Measurements from ENCODE around the gene RFXANK.

The RFXANK gene

DNA sequence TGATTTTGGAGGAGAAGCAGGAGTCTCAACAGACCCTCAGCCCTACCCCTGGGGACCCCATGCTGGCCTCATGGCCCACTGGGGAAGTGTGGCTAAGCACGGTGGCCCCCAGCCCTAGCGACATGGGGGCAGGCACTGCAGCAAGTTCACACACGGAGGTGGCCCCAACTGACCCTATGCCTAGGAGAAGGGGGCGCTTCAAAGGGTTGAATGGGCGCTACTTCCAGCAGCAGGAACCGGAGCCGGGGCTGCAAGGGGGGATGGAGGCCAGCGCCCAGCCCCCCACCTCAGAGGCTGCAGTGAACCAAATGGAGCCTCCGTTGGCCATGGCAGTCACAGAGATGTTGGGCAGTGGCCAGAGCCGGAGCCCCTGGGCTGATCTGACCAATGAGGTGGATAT, 34.6 kb downstream of the RFXANK start:
- H3K9me3 ChIP-seq (ENCODE audit: control insufficient read depth in 2 of 2, low read length in 2 of 2): no peaks in the 10 kb centered on the region
- no peaks in the 10 kb centered on the region for H3K36me3 ChIP-seq (ENCODE audit: control insufficient read depth in 2 of 2, insufficient read depth in 2 of 2, low read length in 2 of 2)
- no peak overlapping the region for H3K27ac ChIP-seq (ENCODE audit: low read depth in 2 of 2, low read length in 2 of 2)
- H3K4me1 ChIP-seq (ENCODE audit: control insufficient read depth in 2 of 2, insufficient read depth in 2 of 2, low read length in 2 of 2): peaks cover 0 to 4% of the 10 kb centered on the region in 2 donors
- H3K9ac ChIP-seq (ENCODE audit: low read depth in 1 of 2, low read length in 2 of 2): no peak overlapping the region
- no peak overlapping the region for H3K4me3 ChIP-seq (ENCODE audit: low read length in 2 of 2)
- peaks cover 6 to 14% of the 10 kb centered on the region in 2 donors for H3K27me3 ChIP-seq (ENCODE audit: control insufficient read depth in 2 of 2, insufficient read depth in 2 of 2, low read length in 2 of 2)

DNA sequence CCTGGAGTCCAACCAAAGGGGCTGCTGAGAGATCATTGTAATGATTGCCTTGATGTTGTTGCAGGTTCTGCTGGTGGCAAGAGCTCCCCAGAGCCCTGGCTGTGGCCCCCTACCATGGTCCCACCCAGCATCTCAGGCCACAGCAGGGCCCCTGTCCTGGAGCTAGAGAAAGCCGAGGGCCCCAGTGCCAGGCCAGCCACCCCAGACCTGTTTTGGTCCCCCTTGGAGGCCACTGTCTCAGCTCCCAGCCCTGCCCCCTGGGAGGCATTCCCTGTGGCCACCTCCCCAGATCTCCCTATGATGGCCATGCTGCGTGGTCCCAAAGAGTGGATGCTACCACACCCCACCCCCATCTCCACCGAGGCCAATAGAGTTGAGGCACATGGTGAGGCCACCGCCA, 35.2 kb downstream of the RFXANK start:
- Histone ChIP-seq H3K27me3 (ENCODE audit: control insufficient read depth in 2 of 2, insufficient read depth in 2 of 2, low read length in 2 of 2) (peaks cover 6 to 14% of the 10 kb centered on the region in 2 donors), H3K36me3 (ENCODE audit: control insufficient read depth in 2 of 2, insufficient read depth in 2 of 2, low read length in 2 of 2) (no peaks in the 10 kb centered on the region), H3K9me3 (ENCODE audit: control insufficient read depth in 2 of 2, low read length in 2 of 2) (no peaks in the 10 kb centered on the region), H3K9ac (ENCODE audit: low read depth in 1 of 2, low read length in 2 of 2) (no peak overlapping the region), H3K27ac (ENCODE audit: low read depth in 2 of 2, low read length in 2 of 2) (no peak overlapping the region), H3K4me3 (ENCODE audit: low read length in 2 of 2) (no peak overlapping the region), H3K4me1 (ENCODE audit: control insufficient read depth in 2 of 2, insufficient read depth in 2 of 2, low read length in 2 of 2) (peaks cover 0 to 4% of the 10 kb centered on the region in 2 donors)

DNA sequence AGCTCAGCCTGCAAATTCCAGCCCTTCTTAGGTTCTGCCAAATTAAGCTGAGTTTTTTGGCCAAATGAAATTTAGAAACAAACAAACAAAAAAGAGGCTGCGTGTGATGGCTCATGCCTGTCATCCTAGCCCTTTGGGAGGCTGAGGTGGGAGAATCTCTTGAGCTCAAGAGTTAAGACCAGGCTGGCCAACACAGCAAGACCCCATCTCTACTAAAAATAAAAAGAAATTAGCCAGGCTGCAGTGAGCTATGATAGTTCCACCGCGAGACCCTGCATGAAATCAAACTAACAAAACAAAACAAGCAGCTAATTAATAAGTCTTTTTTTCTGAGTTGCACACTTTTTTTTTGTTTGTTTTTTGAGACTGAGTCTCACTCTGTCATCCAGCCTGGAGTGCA, 37.6 kb downstream of the RFXANK start:
- H3K27me3 ChIP-seq (ENCODE audit: control insufficient read depth in 2 of 2, insufficient read depth in 2 of 2, low read length in 2 of 2): peaks cover 0 to 8% of the 10 kb centered on the region in 2 donors
- H3K36me3 ChIP-seq (ENCODE audit: control insufficient read depth in 2 of 2, insufficient read depth in 2 of 2, low read length in 2 of 2): no peaks in the 10 kb centered on the region
- peaks cover 5 to 8% of the 10 kb centered on the region in 2 donors for H3K9me3 ChIP-seq (ENCODE audit: control insufficient read depth in 2 of 2, low read length in 2 of 2)
- H3K27ac ChIP-seq (ENCODE audit: low read depth in 2 of 2, low read length in 2 of 2): no peak overlapping the region
- no peak overlapping the region for H3K9ac ChIP-seq (ENCODE audit: low read depth in 1 of 2, low read length in 2 of 2)
- no peak overlapping the region for H3K4me3 ChIP-seq (ENCODE audit: low read length in 2 of 2)
- H3K4me1 ChIP-seq (ENCODE audit: control insufficient read depth in 2 of 2, insufficient read depth in 2 of 2, low read length in 2 of 2): peaks cover 0 to 4% of the 10 kb centered on the region in 2 donors

DNA sequence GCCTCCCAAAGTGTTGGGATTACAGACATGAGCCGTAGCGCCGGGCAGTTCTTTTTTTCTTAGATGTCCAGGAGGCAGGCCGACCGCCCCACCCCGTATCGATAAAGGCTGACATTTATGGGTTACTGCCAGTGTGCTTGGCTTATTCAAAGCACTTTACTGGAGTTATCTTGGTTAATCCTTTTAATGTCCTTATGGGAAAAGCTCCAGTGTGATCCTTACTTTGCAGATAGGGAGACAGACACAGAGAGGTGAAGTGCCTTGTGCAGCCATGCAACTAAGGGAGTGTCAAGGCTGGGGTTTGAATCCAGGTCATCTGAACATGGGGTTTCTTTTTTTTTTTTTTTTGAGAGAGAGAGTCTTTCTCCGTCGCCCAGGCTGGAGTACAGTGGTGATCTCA, 38.9 kb downstream of the RFXANK start:
- H3K4me1 ChIP-seq (ENCODE audit: control insufficient read depth in 2 of 2, insufficient read depth in 2 of 2, low read length in 2 of 2): no peaks in the 10 kb centered on the region
- no peaks in the 10 kb centered on the region for H3K36me3 ChIP-seq (ENCODE audit: control insufficient read depth in 2 of 2, insufficient read depth in 2 of 2, low read length in 2 of 2)
- H3K27me3 ChIP-seq (ENCODE audit: control insufficient read depth in 2 of 2, insufficient read depth in 2 of 2, low read length in 2 of 2): peaks cover 0 to 3% of the 10 kb centered on the region in 2 donors
- H3K27ac ChIP-seq (ENCODE audit: low read depth in 2 of 2, low read length in 2 of 2): no peak overlapping the region
- peaks cover 6 to 10% of the 10 kb centered on the region in 2 donors for H3K9me3 ChIP-seq (ENCODE audit: control insufficient read depth in 2 of 2, low read length in 2 of 2)
- no peak overlapping the region for H3K4me3 ChIP-seq (ENCODE audit: low read length in 2 of 2)
- H3K9ac ChIP-seq (ENCODE audit: low read depth in 1 of 2, low read length in 2 of 2): no peak overlapping the region

DNA sequence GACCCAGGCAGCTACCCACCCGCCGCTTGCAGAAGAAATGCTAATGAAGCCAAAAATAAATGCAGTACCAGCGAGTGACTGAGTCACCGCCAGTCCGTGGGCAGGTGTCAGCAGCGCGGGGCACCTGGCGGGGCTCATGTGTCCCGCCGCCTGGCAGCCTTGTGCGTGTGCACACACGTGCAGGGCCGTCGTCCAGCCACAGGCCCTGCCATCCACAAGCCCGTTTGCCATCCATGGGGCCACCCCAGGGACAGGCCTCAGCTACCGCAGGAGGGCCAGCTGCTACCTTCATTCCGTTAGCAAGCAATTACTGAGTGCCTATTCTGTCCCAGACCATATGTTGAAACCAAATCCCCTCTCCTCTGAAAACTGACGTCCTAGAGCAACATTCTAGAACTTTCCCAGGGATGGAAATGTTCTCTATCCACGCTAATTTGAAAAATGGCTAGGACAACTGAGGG, 40.2 kb downstream of the RFXANK start:
- peaks cover 6 to 10% of the 10 kb centered on the region in 2 donors for H3K9me3 ChIP-seq (ENCODE audit: control insufficient read depth in 2 of 2, low read length in 2 of 2)
- H3K4me1 ChIP-seq (ENCODE audit: control insufficient read depth in 2 of 2, insufficient read depth in 2 of 2, low read length in 2 of 2): no peaks in the 10 kb centered on the region
- no peaks in the 10 kb centered on the region for H3K27me3 ChIP-seq (ENCODE audit: control insufficient read depth in 2 of 2, insufficient read depth in 2 of 2, low read length in 2 of 2)
- no peaks in the 10 kb centered on the region for H3K36me3 ChIP-seq (ENCODE audit: control insufficient read depth in 2 of 2, insufficient read depth in 2 of 2, low read length in 2 of 2)
- H3K9ac ChIP-seq (ENCODE audit: low read depth in 1 of 2, low read length in 2 of 2): no peak overlapping the region
- H3K27ac ChIP-seq (ENCODE audit: low read depth in 2 of 2, low read length in 2 of 2): no peak overlapping the region
- H3K4me3 ChIP-seq (ENCODE audit: low read length in 2 of 2): no peak overlapping the region

DNA sequence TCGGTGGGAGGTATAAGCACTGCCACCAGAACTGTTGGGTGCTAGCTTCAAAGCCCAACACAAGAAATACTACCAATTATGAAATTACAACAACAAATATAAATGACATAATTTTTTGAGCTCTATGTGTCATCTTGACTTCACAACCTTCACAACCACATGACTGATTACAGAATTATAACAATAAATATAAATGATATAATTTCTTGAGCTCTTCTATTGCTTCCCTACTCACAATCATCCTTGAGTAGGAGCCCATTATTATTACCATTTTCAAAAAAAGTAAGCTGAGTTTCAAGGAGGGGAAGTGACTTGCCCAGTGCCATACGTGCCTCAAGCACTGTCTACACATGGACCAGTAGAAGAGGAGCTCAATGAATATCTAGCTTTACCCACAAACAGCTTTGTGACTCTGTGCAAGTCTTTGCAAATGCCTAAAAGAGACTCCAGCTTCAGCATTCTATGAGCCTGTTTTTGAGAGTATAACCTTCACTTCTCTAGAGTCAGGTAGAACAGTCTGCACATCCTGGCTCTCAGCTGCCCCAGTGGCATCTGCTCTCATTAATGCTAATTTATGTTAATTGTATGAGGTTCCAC, 42.3 kb downstream of the RFXANK start:
- H3K4me1 ChIP-seq (ENCODE audit: control insufficient read depth in 2 of 2, insufficient read depth in 2 of 2, low read length in 2 of 2): no peaks in the 10 kb centered on the region
- no peak overlapping the region for H3K27ac ChIP-seq (ENCODE audit: low read depth in 2 of 2, low read length in 2 of 2)
- no peak overlapping the region for H3K9ac ChIP-seq (ENCODE audit: low read depth in 1 of 2, low read length in 2 of 2)
- H3K9me3 ChIP-seq (ENCODE audit: control insufficient read depth in 2 of 2, low read length in 2 of 2): peaks cover 6 to 10% of the 10 kb centered on the region in 2 donors
- H3K27me3 ChIP-seq (ENCODE audit: control insufficient read depth in 2 of 2, insufficient read depth in 2 of 2, low read length in 2 of 2): no peaks in the 10 kb centered on the region
- H3K4me3 ChIP-seq (ENCODE audit: low read length in 2 of 2): no peak overlapping the region
- H3K36me3 ChIP-seq (ENCODE audit: control insufficient read depth in 2 of 2, insufficient read depth in 2 of 2, low read length in 2 of 2): no peaks in the 10 kb centered on the region

DNA sequence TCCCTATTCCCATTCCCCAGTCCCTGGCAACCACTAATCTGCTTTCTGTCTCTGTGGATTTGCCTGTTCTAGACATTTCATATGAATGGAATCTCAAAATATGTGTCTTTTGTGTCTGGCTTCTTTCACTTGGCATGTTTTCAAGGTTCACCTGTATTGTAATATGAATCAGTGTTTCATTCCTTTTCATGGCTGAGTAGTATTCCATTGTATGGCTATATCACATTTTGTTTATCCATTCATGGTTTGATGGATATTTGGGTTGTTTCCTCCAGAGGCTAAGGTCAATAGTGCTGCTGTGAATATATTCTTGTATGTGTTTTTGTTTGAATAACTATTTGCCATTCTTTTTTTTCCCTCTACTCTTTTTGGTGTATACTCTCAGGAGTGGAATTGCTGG, 44.1 kb downstream of the RFXANK start:
- peaks cover 3 to 7% of the 10 kb centered on the region in 2 donors for H3K27me3 ChIP-seq (ENCODE audit: control insufficient read depth in 2 of 2, insufficient read depth in 2 of 2, low read length in 2 of 2)
- H3K9me3 ChIP-seq (ENCODE audit: control insufficient read depth in 2 of 2, low read length in 2 of 2): peaks cover 6 to 10% of the 10 kb centered on the region in 2 donors
- no peaks in the 10 kb centered on the region for H3K4me1 ChIP-seq (ENCODE audit: control insufficient read depth in 2 of 2, insufficient read depth in 2 of 2, low read length in 2 of 2)
- H3K9ac ChIP-seq (ENCODE audit: low read depth in 1 of 2, low read length in 2 of 2): no peak overlapping the region
- no peaks in the 10 kb centered on the region for H3K36me3 ChIP-seq (ENCODE audit: control insufficient read depth in 2 of 2, insufficient read depth in 2 of 2, low read length in 2 of 2)
- no peak overlapping the region for H3K4me3 ChIP-seq (ENCODE audit: low read length in 2 of 2)
- no peak overlapping the region for H3K27ac ChIP-seq (ENCODE audit: low read depth in 2 of 2, low read length in 2 of 2)

DNA sequence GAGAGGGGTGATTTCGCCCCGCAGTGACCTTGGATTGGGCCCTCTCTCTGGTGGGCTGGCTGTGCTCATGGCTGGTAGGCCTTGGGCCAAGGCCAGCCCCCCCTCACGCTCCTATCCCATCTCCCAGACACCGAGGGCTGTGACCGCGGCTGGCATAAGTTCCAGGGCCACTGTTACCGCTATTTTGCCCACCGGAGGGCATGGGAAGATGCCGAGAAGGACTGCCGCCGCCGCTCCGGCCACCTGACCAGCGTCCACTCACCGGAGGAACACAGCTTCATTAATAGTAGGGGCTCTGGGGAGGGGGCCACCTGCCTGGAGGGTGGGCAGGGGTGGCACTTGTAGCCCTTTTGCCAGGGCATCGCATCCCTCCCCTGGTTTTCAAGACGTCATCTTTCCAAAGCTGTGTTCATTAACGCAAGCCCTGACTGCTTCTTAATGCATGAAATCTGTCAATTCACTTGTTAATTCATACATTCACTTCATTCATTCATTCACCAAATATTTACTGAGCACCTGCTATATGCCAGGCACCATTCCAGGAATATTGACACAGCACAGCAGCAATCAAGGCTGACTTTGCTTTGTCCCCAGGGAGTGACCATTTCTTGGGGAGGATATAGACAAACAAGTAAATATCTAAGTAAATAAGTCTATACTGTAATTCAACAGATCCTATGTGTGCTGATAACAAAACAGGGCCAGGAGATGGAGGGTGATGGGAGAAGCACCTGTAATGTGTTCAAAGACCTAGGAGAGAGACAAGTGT, 46.3 kb downstream of the RFXANK start:
- H3K9me3 ChIP-seq (ENCODE audit: control insufficient read depth in 2 of 2, low read length in 2 of 2): peaks cover 6 to 10% of the 10 kb centered on the region in 2 donors
- peaks cover 3 to 7% of the 10 kb centered on the region in 2 donors for H3K27me3 ChIP-seq (ENCODE audit: control insufficient read depth in 2 of 2, insufficient read depth in 2 of 2, low read length in 2 of 2)
- no peaks in the 10 kb centered on the region for H3K36me3 ChIP-seq (ENCODE audit: control insufficient read depth in 2 of 2, insufficient read depth in 2 of 2, low read length in 2 of 2)
- no peaks in the 10 kb centered on the region for H3K4me1 ChIP-seq (ENCODE audit: control insufficient read depth in 2 of 2, insufficient read depth in 2 of 2, low read length in 2 of 2)
- no peak overlapping the region for H3K4me3 ChIP-seq (ENCODE audit: low read length in 2 of 2)
- no peak overlapping the region for H3K9ac ChIP-seq (ENCODE audit: low read depth in 1 of 2, low read length in 2 of 2)
- H3K27ac ChIP-seq (ENCODE audit: low read depth in 2 of 2, low read length in 2 of 2): no peak overlapping the region

DNA sequence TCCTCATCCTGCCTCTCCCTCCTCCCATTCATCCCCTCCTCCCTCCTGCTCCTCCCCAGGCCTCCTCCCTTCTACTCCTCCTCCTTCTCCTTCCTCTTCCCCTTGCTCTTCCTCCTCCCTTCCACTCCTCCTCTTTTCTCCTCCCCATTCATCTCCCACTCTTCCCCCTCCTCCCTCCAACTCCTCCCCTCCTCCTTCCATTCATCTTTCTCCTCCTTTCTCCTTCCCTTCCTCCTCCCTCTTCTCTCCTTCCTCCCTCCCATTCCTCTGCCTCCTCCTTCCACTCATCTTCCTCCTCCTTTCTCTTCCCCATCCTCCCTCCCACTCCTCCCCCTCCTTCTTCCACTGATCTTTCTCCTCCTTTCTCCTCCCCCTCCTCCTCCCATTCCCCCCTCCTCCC, 47.6 kb downstream of the RFXANK start:
- no peaks in the 10 kb centered on the region for H3K36me3 ChIP-seq (ENCODE audit: control insufficient read depth in 2 of 2, insufficient read depth in 2 of 2, low read length in 2 of 2)
- no peak overlapping the region for H3K9ac ChIP-seq (ENCODE audit: low read depth in 1 of 2, low read length in 2 of 2)
- H3K27ac ChIP-seq (ENCODE audit: low read depth in 2 of 2, low read length in 2 of 2): no peak overlapping the region
- H3K9me3 ChIP-seq (ENCODE audit: control insufficient read depth in 2 of 2, low read length in 2 of 2): peaks cover 2 to 3% of the 10 kb centered on the region in 2 donors
- H3K27me3 ChIP-seq (ENCODE audit: control insufficient read depth in 2 of 2, insufficient read depth in 2 of 2, low read length in 2 of 2): peaks cover 3 to 7% of the 10 kb centered on the region in 2 donors
- H3K4me3 ChIP-seq (ENCODE audit: low read length in 2 of 2): no peak overlapping the region
- H3K4me1 ChIP-seq (ENCODE audit: control insufficient read depth in 2 of 2, insufficient read depth in 2 of 2, low read length in 2 of 2): no peaks in the 10 kb centered on the region

DNA sequence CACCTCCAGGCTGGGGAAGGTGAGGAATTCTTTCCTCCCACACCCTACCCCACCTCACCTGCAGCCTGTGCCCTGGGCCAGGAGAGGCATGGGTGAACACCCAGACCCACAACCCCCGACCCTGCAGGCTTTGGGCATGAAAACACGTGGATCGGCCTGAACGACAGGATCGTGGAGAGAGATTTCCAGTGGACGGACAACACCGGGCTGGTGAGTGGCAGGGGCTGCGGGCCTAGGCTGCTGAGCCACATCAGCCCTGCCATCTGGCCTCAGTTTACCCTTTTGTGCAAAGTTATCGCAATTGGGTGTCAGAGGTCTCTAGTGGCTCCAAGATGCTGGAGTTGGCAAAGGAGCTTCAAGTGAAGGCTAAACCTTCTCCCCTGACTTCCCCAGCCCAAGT, 48.4 kb downstream of the RFXANK start:
- Histone ChIP-seq H3K9ac (ENCODE audit: low read depth in 1 of 2, low read length in 2 of 2) (no peak overlapping the region), H3K4me3 (ENCODE audit: low read length in 2 of 2) (no peak overlapping the region), H3K9me3 (ENCODE audit: control insufficient read depth in 2 of 2, low read length in 2 of 2) (no peaks in the 10 kb centered on the region), H3K36me3 (ENCODE audit: control insufficient read depth in 2 of 2, insufficient read depth in 2 of 2, low read length in 2 of 2) (no peaks in the 10 kb centered on the region), H3K27ac (ENCODE audit: low read depth in 2 of 2, low read length in 2 of 2) (no peak overlapping the region), H3K27me3 (ENCODE audit: control insufficient read depth in 2 of 2, insufficient read depth in 2 of 2, low read length in 2 of 2) (peaks cover 3 to 7% of the 10 kb centered on the region in 2 donors), H3K4me1 (ENCODE audit: control insufficient read depth in 2 of 2, insufficient read depth in 2 of 2, low read length in 2 of 2) (no peaks in the 10 kb centered on the region)
